ENCODE measurements around the gene ENPP5. TPM values are rescaled to one million over a fixed set of nuclear protein-coding genes. Genes with fewer than 3 reads are reported as not detected.
A peak's percentile ranks its signal among the peaks of the same experiment; 100 is the strongest.

ENPP5 gene
- total and polyA plus RNA-seq, 7 experiments from 2014 or later, result 0.50 to 1.7 (median 0.92) TPM; not detected in 2

DNA sequence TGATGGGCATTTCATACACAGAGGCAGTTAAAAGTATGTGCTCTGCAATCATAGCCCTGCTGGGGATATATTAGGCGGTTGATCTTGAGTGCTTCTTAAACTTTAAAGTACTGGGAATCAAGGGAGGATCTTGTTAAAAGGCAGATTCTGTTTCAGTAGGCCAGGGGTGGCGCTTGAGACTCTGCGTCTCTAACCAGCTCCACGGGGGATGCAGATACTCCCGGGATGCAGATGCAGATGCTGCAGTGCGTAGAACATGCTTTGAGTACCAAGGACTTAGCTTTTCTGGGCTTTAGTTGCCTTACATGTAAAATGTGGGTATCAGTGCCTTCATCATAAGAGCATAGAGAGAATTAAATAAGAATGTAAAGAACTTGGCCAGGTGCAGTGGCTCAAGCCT, 44.4 kb upstream of the ENPP5 start:
- H3K4me3 Mint-ChIP-seq, result no peak overlapping the region
- H3K4me3 ChIP-seq (ENCODE audit: low read length), result no peak overlapping the region
- ChIA-PET POLR2A (no interaction called here), CTCF (no interaction called here)
- H3K27me3 Mint-ChIP-seq, result peaks cover 0 to 13% (median 7%) of the 10 kb centered on the region in 5 donors
- no peaks in the 10 kb centered on the region for H3K4me1 Mint-ChIP-seq
- intact Hi-C loops (cut with micrococcal nuclease), result no loop called here
- H3K27ac Mint-ChIP-seq, result no peak overlapping the region
- H3K9me3 Mint-ChIP-seq, result peaks cover 0 to 2% (median 0%) of the 10 kb centered on the region in 11 donors
- no peak overlapping the region for H3K27ac ChIP-seq (ENCODE audit: low read depth, low read length)
- no peaks in the 10 kb centered on the region for H3K4me1 ChIP-seq (ENCODE audit: control insufficient read depth in 2 of 2, insufficient read depth in 2 of 2, low read length in 2 of 2)
- H3K27me3 ChIP-seq (ENCODE audit: control insufficient read depth in 2 of 2, insufficient read depth in 2 of 2, low read length in 2 of 2), result no peaks in the 10 kb centered on the region
- H3K36me3 ChIP-seq (ENCODE audit: control insufficient read depth in 2 of 3, insufficient read depth in 3 of 3, low read length in 3 of 3), result no peaks in the 10 kb centered on the region
- ATAC-seq (no peak), DNase-seq (no peak)
- no peaks in the 10 kb centered on the region for H3K9me3 ChIP-seq (ENCODE audit: control insufficient read depth in 2 of 3, low read length in 3 of 3)
- H3K36me3 Mint-ChIP-seq, result no peaks in the 10 kb centered on the region

DNA sequence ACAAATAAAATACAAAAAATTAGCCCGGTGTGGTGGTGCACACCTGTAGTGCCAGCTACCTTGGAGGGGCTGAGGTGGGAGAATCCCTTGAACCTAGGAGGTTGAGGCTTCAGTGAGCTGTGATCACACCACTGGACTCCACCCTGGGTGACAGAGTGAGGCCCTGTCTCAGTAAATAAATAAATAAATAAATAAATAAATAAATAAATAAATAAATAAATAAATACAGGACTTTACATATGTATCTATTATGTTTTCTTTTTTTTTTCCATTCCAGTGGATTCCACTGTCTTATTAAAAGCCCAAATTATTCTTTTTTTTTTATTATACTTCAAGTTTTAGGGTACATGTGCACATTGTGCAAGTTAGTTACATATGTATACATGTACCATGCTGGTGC, 41.1 kb upstream of the ENPP5 start:
- Histone ChIP-seq H3K36me3 (ENCODE audit: control insufficient read depth in 2 of 3, insufficient read depth in 3 of 3, low read length in 3 of 3) (no peaks in the 10 kb centered on the region), H3K4me3 (ENCODE audit: low read length) (no peak overlapping the region), H3K9me3 (ENCODE audit: control insufficient read depth in 2 of 3, low read length in 3 of 3) (no peaks in the 10 kb centered on the region), H3K27ac (ENCODE audit: low read depth, low read length) (no peak overlapping the region), H3K27me3 (ENCODE audit: control insufficient read depth in 2 of 2, insufficient read depth in 2 of 2, low read length in 2 of 2) (no peaks in the 10 kb centered on the region), H3K4me1 (ENCODE audit: control insufficient read depth in 2 of 2, insufficient read depth in 2 of 2, low read length in 2 of 2) (no peaks in the 10 kb centered on the region)
- Mint-ChIP-seq H3K9me3 (peaks cover 0 to 2% (median 0%) of the 10 kb centered on the region in 11 donors), H3K4me3 (no peak overlapping the region), H3K27me3 (peaks cover 0 to 17% (median 11%) of the 10 kb centered on the region in 5 donors), H3K36me3 (no peaks in the 10 kb centered on the region), H3K4me1 (no peaks in the 10 kb centered on the region), H3K27ac (no peak overlapping the region)
- DNase-seq (no peak), ATAC-seq (no peak)
- POLR2A ChIA-PET, result no interaction called here
- CTCF ChIA-PET, result no interaction called here
- intact Hi-C loops (cut with micrococcal nuclease), result no loop called here

- Histone ChIP-seq H3K27me3 (ENCODE audit: control insufficient read depth in 2 of 2, insufficient read depth in 2 of 2, low read length in 2 of 2) (no peaks in the 10 kb centered on the region), H3K36me3 (ENCODE audit: control insufficient read depth in 2 of 3, insufficient read depth in 3 of 3, low read length in 3 of 3) (no peaks in the 10 kb centered on the region), H3K27ac (ENCODE audit: low read depth, low read length) (no peak overlapping the region), H3K4me3 (ENCODE audit: low read length) (no peak overlapping the region), H3K9me3 (ENCODE audit: control insufficient read depth in 2 of 3, low read length in 3 of 3) (no peaks in the 10 kb centered on the region), H3K4me1 (ENCODE audit: control insufficient read depth in 2 of 2, insufficient read depth in 2 of 2, low read length in 2 of 2) (no peaks in the 10 kb centered on the region)
- H3K9me3 Mint-ChIP-seq, result peaks cover 0 to 2% (median 0%) of the 10 kb centered on the region in 11 donors
- H3K36me3 Mint-ChIP-seq, result no peaks in the 10 kb centered on the region
- DNase-seq (no peak), ATAC-seq (no peak)
- H3K27ac Mint-ChIP-seq, result peak overlapping the region in 1 of 9 donors; percentile 8
- CTCF ChIA-PET, result no interaction called here
- no peaks in the 10 kb centered on the region for H3K4me1 Mint-ChIP-seq
- H3K4me3 Mint-ChIP-seq, result no peak overlapping the region
- intact Hi-C loops (cut with micrococcal nuclease), result no loop called here
- POLR2A ChIA-PET, result no interaction called here
- H3K27me3 Mint-ChIP-seq, result peaks cover 0 to 15% (median 7%) of the 10 kb centered on the region in 5 donors
These were observed 39.5 kb upstream of the ENPP5 start for GRCh38 chr6:46210294-46210693.

DNA sequence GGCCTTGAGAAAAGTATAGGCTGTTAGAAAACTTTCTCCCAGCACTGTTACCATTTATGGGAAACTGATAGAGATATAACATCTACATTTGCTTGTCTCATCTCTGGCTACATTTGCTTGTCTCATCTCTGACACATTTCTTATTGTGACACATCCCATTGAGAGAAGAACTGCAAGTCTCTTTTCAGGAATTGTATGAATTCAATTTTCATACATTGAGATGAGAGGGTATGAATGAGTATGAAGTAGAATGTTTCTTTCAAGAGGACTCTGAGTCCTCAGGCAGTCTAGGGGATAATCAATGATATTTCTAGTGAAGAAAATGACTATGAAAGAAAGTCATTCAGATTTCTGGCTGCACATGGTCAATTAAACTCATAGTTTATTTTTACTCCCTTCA, 37.5 kb upstream of the ENPP5 start:
- Histone ChIP-seq H3K4me1 (ENCODE audit: control insufficient read depth in 2 of 2, insufficient read depth in 2 of 2, low read length in 2 of 2) (no peaks in the 10 kb centered on the region), H3K4me3 (ENCODE audit: low read length) (no peak overlapping the region), H3K27ac (ENCODE audit: low read depth, low read length) (no peak overlapping the region), H3K9me3 (ENCODE audit: control insufficient read depth in 2 of 3, low read length in 3 of 3) (no peaks in the 10 kb centered on the region), H3K27me3 (ENCODE audit: control insufficient read depth in 2 of 2, insufficient read depth in 2 of 2, low read length in 2 of 2) (no peaks in the 10 kb centered on the region), H3K36me3 (ENCODE audit: control insufficient read depth in 2 of 3, insufficient read depth in 3 of 3, low read length in 3 of 3) (no peaks in the 10 kb centered on the region)
- no peak for ATAC-seq
- DNase-seq, result no peak
- H3K36me3 Mint-ChIP-seq, result no peaks in the 10 kb centered on the region
- intact Hi-C loops (cut with micrococcal nuclease), result no loop called here
- CTCF ChIA-PET, result interaction anchor here (0.7 kb wide), 1 partner anchor 119 kb away, joined by 3 read pairs; no protein-coding TSS in a partner anchor
- H3K27me3 Mint-ChIP-seq, result peaks cover 0 to 9% (median 6%) of the 10 kb centered on the region in 5 donors
- no peaks in the 10 kb centered on the region for H3K4me1 Mint-ChIP-seq
- H3K4me3 Mint-ChIP-seq, result no peak overlapping the region
- POLR2A ChIA-PET, result interaction anchor here (0.5 kb wide), 1 partner anchor 12 kb away, joined by 3 read pairs; no protein-coding TSS in a partner anchor
- peaks cover 0 to 2% (median 0%) of the 10 kb centered on the region in 11 donors for H3K9me3 Mint-ChIP-seq
- no peak overlapping the region for H3K27ac Mint-ChIP-seq

DNA sequence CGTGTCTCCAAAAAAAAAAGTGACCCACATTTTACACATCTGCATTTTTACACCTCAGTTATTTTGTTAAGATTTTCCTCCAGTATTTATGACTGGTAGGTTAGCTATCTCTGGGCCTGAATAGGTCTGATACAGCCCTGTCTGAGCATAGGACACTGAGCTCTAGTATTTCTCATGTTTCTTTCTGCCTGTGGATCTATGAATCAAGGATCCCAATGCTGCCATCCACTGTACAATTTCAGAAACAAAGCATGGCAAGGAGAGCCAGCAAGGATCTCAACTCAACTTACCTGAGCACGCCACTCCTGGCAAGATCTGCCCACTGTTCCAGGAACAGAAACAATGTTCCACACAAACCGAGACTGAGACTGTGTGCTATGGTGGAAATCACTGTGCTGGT, 36.4 kb upstream of the ENPP5 start:
- ChIA-PET POLR2A (interaction anchor here (0.7 kb wide), 1 partner anchor 573 kb away, joined by 3 read pairs; no protein-coding TSS in a partner anchor), CTCF (no interaction called here)
- no peaks in the 10 kb centered on the region for H3K36me3 ChIP-seq (ENCODE audit: control insufficient read depth in 2 of 3, insufficient read depth in 3 of 3, low read length in 3 of 3)
- no peak for ATAC-seq
- H3K4me1 ChIP-seq (ENCODE audit: control insufficient read depth in 2 of 2, insufficient read depth in 2 of 2, low read length in 2 of 2), result no peaks in the 10 kb centered on the region
- Mint-ChIP-seq H3K9me3 (peaks cover 0 to 3% (median 0%) of the 10 kb centered on the region in 11 donors), H3K4me1 (no peaks in the 10 kb centered on the region), H3K27ac (no peak overlapping the region), H3K36me3 (no peaks in the 10 kb centered on the region), H3K4me3 (no peak overlapping the region), H3K27me3 (peaks cover 0 to 11% (median 8%) of the 10 kb centered on the region in 5 donors)
- H3K27me3 ChIP-seq (ENCODE audit: control insufficient read depth in 2 of 2, insufficient read depth in 2 of 2, low read length in 2 of 2), result no peaks in the 10 kb centered on the region
- no peak overlapping the region for H3K27ac ChIP-seq (ENCODE audit: low read depth, low read length)
- DNase-seq, result no peak
- H3K4me3 ChIP-seq (ENCODE audit: low read length), result no peak overlapping the region
- no peaks in the 10 kb centered on the region for H3K9me3 ChIP-seq (ENCODE audit: control insufficient read depth in 2 of 3, low read length in 3 of 3)
- intact Hi-C loops (cut with micrococcal nuclease), result no loop called here

DNA sequence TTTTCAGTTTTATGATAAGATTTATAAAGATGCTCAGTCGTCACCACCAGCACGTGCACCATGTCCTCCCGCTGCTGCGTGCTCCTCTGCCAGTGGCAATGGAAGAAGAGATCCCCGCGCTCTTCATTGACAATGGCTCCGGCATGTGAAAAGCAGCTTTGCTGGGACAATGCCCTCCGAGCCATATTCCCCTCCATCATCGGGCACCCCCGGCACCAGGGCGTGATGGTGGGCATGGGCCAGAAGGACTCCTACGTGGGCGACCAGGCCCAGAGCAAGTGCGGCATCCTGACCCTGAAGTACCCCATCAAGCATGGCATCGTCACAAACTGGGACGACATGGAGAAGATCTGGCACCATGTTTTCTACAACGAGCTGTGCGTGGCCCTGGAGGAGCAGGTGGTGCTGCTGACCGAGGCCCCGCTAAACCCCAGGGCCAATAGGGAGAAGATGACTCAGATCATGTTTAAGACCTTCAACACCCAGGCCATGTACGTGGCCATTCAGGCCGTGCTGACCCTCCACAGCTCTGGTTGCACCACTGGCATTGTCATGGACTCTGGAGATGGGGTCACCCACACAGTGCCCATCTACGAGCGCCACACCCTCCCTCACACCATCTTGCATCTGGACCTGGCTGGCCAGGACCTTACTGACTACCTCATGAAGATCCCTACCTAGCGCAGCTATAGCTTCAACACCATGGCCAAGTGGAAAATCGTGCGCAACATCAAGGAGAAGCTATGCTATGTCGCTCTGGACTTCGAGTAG, 34.3 kb upstream of the ENPP5 start:
- peaks cover 0 to 3% (median 0%) of the 10 kb centered on the region in 11 donors for H3K9me3 Mint-ChIP-seq
- CTCF ChIA-PET, result no interaction called here
- DNase-seq, result no peak
- no peaks in the 10 kb centered on the region for H3K9me3 ChIP-seq (ENCODE audit: control insufficient read depth in 2 of 3, low read length in 3 of 3)
- H3K27me3 ChIP-seq (ENCODE audit: control insufficient read depth in 2 of 2, insufficient read depth in 2 of 2, low read length in 2 of 2), result no peaks in the 10 kb centered on the region
- H3K4me1 ChIP-seq (ENCODE audit: control insufficient read depth in 2 of 2, insufficient read depth in 2 of 2, low read length in 2 of 2), result no peaks in the 10 kb centered on the region
- POLR2A ChIA-PET, result no interaction called here
- H3K4me1 Mint-ChIP-seq, result no peaks in the 10 kb centered on the region
- no peak overlapping the region for H3K4me3 Mint-ChIP-seq
- H3K36me3 Mint-ChIP-seq, result no peaks in the 10 kb centered on the region
- no peak overlapping the region for H3K4me3 ChIP-seq (ENCODE audit: low read length)
- H3K36me3 ChIP-seq (ENCODE audit: control insufficient read depth in 2 of 3, insufficient read depth in 3 of 3, low read length in 3 of 3), result no peaks in the 10 kb centered on the region
- ATAC-seq, result no peak
- intact Hi-C loops (cut with micrococcal nuclease), result no loop called here
- no peak overlapping the region for H3K27ac ChIP-seq (ENCODE audit: low read depth, low read length)
- no peak overlapping the region for H3K27ac Mint-ChIP-seq
- peaks cover 0 to 21% (median 11%) of the 10 kb centered on the region in 5 donors for H3K27me3 Mint-ChIP-seq

Data from naive thymus-derived CD4-positive, alpha-beta T cell (primary cell).